ENCODE data around the gene LYSET. TPM values are rescaled to one million over a fixed set of nuclear protein-coding genes. Genes with fewer than 3 reads are reported as not detected.
A peak's percentile ranks its signal among the peaks of the same experiment; 100 is the strongest.
"Not testable (repeated sequence)": the region's sequence is repeated elsewhere in the genome, so short reads cannot be mapped to it uniquely, and the experiment has no call there.

Gene LYSET
- total RNA-seq, 1 donor from 2014 or later: 18.2 TPM

- no peak for DNase-seq
Observed at GRCh38 chr14:93230539-93230938, 45.4 kb downstream of the LYSET start.

- peak; percentile 63 for DNase-seq
Observed at GRCh38 chr14:93231129-93231979, 46.2 kb downstream of the LYSET start.

- DNase-seq: no peak
Observed at GRCh38 chr14:93232159-93232558, 47.0 kb downstream of the LYSET start.

- DNase-seq: not testable (repeated sequence)
Observed at GRCh38 chr14:93233078-93233477, 48.0 kb downstream of the LYSET start.

- DNase-seq: peak; percentile 14
Observed at GRCh38 chr14:93234798-93235197, 49.7 kb downstream of the LYSET start.

Other genes starting within 250 kb of the LYSET start
- gene ITPK1, start 69.4 kb upstream of the LYSET start, total RNA-seq: 24.0 and 41.3 TPM in 2 replicates
- gene MOAP1, start 420 bp upstream of the LYSET start, total RNA-seq: 30.0 and 30.6 TPM in 2 replicates
- gene GON7, start 21.7 kb downstream of the LYSET start, total RNA-seq: 14.4 and 15.3 TPM in 2 replicates
- gene UBR7, start 21.9 kb downstream of the LYSET start, total RNA-seq: 35.6 and 43.9 TPM in 2 replicates
- 30.8 and 31.3 TPM in 2 replicates for gene BTBD7, start 147.7 kb downstream of the LYSET start, total RNA-seq
- 0.23 TPM in 1 of 2 replicates, not detected in the other for gene COX8C, start 161.9 kb downstream of the LYSET start, total RNA-seq
- under 0.01 TPM in 1 of 2 replicates, not detected in the other for gene UNC79, start 245.6 kb downstream of the LYSET start, total RNA-seq

Data from dermis blood vessel endothelial cell (primary cell).